Pancreas (tissue), 8 donors: ENCODE measurements around the gene IKBKG. TPM values are rescaled to one million over a fixed set of nuclear protein-coding genes. Genes with fewer than 3 reads are reported as not detected.

Source experiments
- polyA plus RNA-seq, 2 donors: library from polyadenylated mRNA; stranded (reverse); fragments of 200-250 nt; gene quantifications; one replicate each; pipeline ENCODE4 v1.2.3, GENCODE V29; 2013
- total RNA-seq, 6 donors: library from RNA; stranded (reverse); fragmentation: NEBNext Ultra II Directional in 4 of 6; extraction: Animal tissue kit (Norgen Biotek cat#: 25700) in 4 of 6; gene quantifications; one replicate each; pipeline versions ENCODE4 v1.2.1 to v1.2.4, GENCODE V29; 2021 to 2023
- donor health status: healthy with polysubstance abuse.
- donor health status: DM: no; HTN: no; CAD: no; lungs with moderate emphysema.
- donor health status: DM: no; HTN: no; CAD: no.
- donor health status: Bipolar disorder and iron deficiency.
- donor health status: DM: yes; HTN: yes; CAD: no.
- donor health status: DM: no; HTN: no; CAD: no.
- donor health status: DM: no; HTN: no; CAD: no.
- donor health status: DM: yes; HTN: yes; CAD: no.

Gene IKBKG
- total and polyA plus RNA-seq, 8 donors, result 6.3 to 29.7 (median 10.2) TPM

Other genes with a start within 250 kb of the IKBKG start
- 100 to 1,000 TPM in 4 of 6 donors, 10 to 100 TPM in 2; 67.0 to 298 (median 142) TPM for gene FLNA, start 173.0 kb upstream of the IKBKG start, total RNA-seq
- gene FLNA, start 173.0 kb upstream of the IKBKG start, polyA plus RNA-seq, result 100 to 1,000 TPM; 222 to 259 TPM
- 10 to 100 TPM; 23.1 to 42.9 (median 38.7) TPM for gene EMD, start 168.3 kb upstream of the IKBKG start, total RNA-seq
- gene EMD, start 168.3 kb upstream of the IKBKG start, polyA plus RNA-seq, result 10 to 100 TPM; 56.0 to 86.7 TPM
- gene RPL10, start 149.2 kb upstream of the IKBKG start, total RNA-seq, result 1,000 to 10,000 TPM; 2,194 to 4,058 (median 3,145) TPM
- 1,000 to 10,000 TPM; 2,751 to 3,412 TPM for gene RPL10, start 149.2 kb upstream of the IKBKG start, polyA plus RNA-seq
- 10 to 100 TPM in 1 of 6 donors, 1 to 10 TPM in 5; 5.1 to 13.6 (median 7.3) TPM for gene DNASE1L1, start 138.4 kb upstream of the IKBKG start, total RNA-seq
- gene DNASE1L1, start 138.4 kb upstream of the IKBKG start, polyA plus RNA-seq, result 10 to 100 TPM; 11.3 to 16.5 TPM
- 10 to 100 TPM; 14.6 to 26.7 (median 17.1) TPM for gene TAFAZZIN, start 136.1 kb upstream of the IKBKG start, total RNA-seq
- gene TAFAZZIN, start 136.1 kb upstream of the IKBKG start, polyA plus RNA-seq, result 10 to 100 TPM; 77.0 to 82.7 TPM
- 10 to 100 TPM; 27.8 to 55.6 (median 37.7) TPM for gene ATP6AP1, start 118.9 kb upstream of the IKBKG start, total RNA-seq
- gene ATP6AP1, start 118.9 kb upstream of the IKBKG start, polyA plus RNA-seq, result 10 to 100 TPM; 34.1 to 82.4 TPM
- gene GDI1, start 110.5 kb upstream of the IKBKG start, total RNA-seq, result 10 to 100 TPM; 25.5 to 61.4 (median 35.5) TPM
- 100 to 1,000 TPM in 1 of 2 donors, 10 to 100 TPM in 1; 93.7 to 138 TPM for gene GDI1, start 110.5 kb upstream of the IKBKG start, polyA plus RNA-seq
- gene FAM50A, start 103.5 kb upstream of the IKBKG start, total RNA-seq, result 10 to 100 TPM; 21.2 to 39.8 (median 22.0) TPM
- gene FAM50A, start 103.5 kb upstream of the IKBKG start, polyA plus RNA-seq, result 100 to 1,000 TPM in 1 of 2 donors, 10 to 100 TPM in 1; 91.5 to 128 TPM
- 10 to 100 TPM; 10.5 to 40.7 (median 16.3) TPM for gene PLXNA3, start 89.3 kb upstream of the IKBKG start, total RNA-seq
- 10 to 100 TPM; 15.0 to 39.0 TPM for gene PLXNA3, start 89.3 kb upstream of the IKBKG start, polyA plus RNA-seq
- gene LAGE3, start 68.3 kb upstream of the IKBKG start, total RNA-seq, result 10 to 100 TPM in 5 of 6 donors, 1 to 10 TPM in 1; 9.5 to 19.6 (median 12.7) TPM
- gene LAGE3, start 68.3 kb upstream of the IKBKG start, polyA plus RNA-seq, result 10 to 100 TPM; 10.1 to 15.2 TPM
- gene UBL4A, start 61.0 kb upstream of the IKBKG start, total RNA-seq, result 10 to 100 TPM; 16.0 to 32.2 (median 21.5) TPM
- 10 to 100 TPM; 13.6 to 20.4 TPM for gene UBL4A, start 61.0 kb upstream of the IKBKG start, polyA plus RNA-seq
- gene SLC10A3, start 57.0 kb upstream of the IKBKG start, total RNA-seq, result 10 to 100 TPM in 5 of 6 donors, 1 to 10 TPM in 1; 9.6 to 12.2 (median 11.3) TPM
- 10 to 100 TPM; 16.2 to 19.1 TPM for gene SLC10A3, start 57.0 kb upstream of the IKBKG start, polyA plus RNA-seq
- 10 to 100 TPM; 26.4 to 40.4 (median 32.7) TPM for gene FAM3A, start 31.4 kb upstream of the IKBKG start, total RNA-seq
- gene FAM3A, start 31.4 kb upstream of the IKBKG start, polyA plus RNA-seq, result 10 to 100 TPM; 70.7 to 78.5 TPM
- gene G6PD, start 774 bp upstream of the IKBKG start, total RNA-seq, result 10 to 100 TPM in 3 of 6 donors, 1 to 10 TPM in 3; 6.7 to 17.9 (median 11.0) TPM
- 10 to 100 TPM; 11.4 to 17.0 TPM for gene G6PD, start 774 bp upstream of the IKBKG start, polyA plus RNA-seq
- gene CTAG1A, start 37.5 kb downstream of the IKBKG start, total RNA-seq, result not detected
- gene CTAG1A, start 37.5 kb downstream of the IKBKG start, polyA plus RNA-seq, result not detected
- not detected for gene CTAG1B, start 71.7 kb downstream of the IKBKG start, total RNA-seq
- not detected for gene CTAG1B, start 71.7 kb downstream of the IKBKG start, polyA plus RNA-seq
- not detected for gene CTAG2, start 106.0 kb downstream of the IKBKG start, total RNA-seq
- 1 to 10 TPM in 1 of 2 donors, not detected in 1; 1.2 TPM for gene CTAG2, start 106.0 kb downstream of the IKBKG start, polyA plus RNA-seq
- 1 to 10 TPM; 1.2 to 4.0 (median 1.4) TPM for gene GAB3, start 203.5 kb downstream of the IKBKG start, total RNA-seq
- gene GAB3, start 203.5 kb downstream of the IKBKG start, polyA plus RNA-seq, result 1 to 10 TPM; 1.2 to 2.7 TPM
- gene DKC1, start 215.2 kb downstream of the IKBKG start, total RNA-seq, result 10 to 100 TPM; 16.8 to 31.4 (median 25.0) TPM
- gene DKC1, start 215.2 kb downstream of the IKBKG start, polyA plus RNA-seq, result 10 to 100 TPM; 16.8 to 26.5 TPM